ENCODE measurements around the gene ARSJ. TPM values are rescaled to one million over a fixed set of nuclear protein-coding genes. Genes with fewer than 3 reads are reported as not detected.
A peak's percentile ranks its signal among the peaks of the same experiment; 100 is the strongest.

ARSJ gene
- total RNA-seq, 1 experiment from 2014 or later: 50.7 TPM

GRCh38 chr4:113971706-113972360, 7.6 kb downstream of the ARSJ start:
- no peak for DNase-seq (ENCODE audit: unreplicated experiment)
- H3K4me1 Mint-ChIP-seq (ENCODE audit: insufficient read depth, unreplicated experiment): peaks cover 28% of the 10 kb centered on the region
- peaks cover 24% of the 10 kb centered on the region for H3K36me3 Mint-ChIP-seq (ENCODE audit: insufficient read depth, unreplicated experiment)
- peaks cover 20% of the 10 kb centered on the region for H3K9me3 Mint-ChIP-seq (ENCODE audit: unreplicated experiment)
- CTCF ChIA-PET: interaction anchor here (0.5 to 1.6 kb wide), 7 partner anchors 19 to 424 kb away, joined by 3 to 4 read pairs (median 3); no protein-coding TSS in a partner anchor
- POLR2A ChIA-PET: interaction anchor here (0.7 to 5.7 kb wide), 4 partner anchors 8 to 310 kb away, joined by 3 to 43 read pairs (median 4); partner anchors contain the start of gene ARSJ
- no peaks in the 10 kb centered on the region for H3K27me3 Mint-ChIP-seq (ENCODE audit: insufficient read depth, unreplicated experiment)
- H3K27ac Mint-ChIP-seq (ENCODE audit: low read depth, unreplicated experiment): no peak overlapping the region
- no TSS peak for BruUV-seq (replicated peaks)
- intact Hi-C loops (cut with micrococcal nuclease): no loop called here
- TF ChIP-seq, protein P1, sequence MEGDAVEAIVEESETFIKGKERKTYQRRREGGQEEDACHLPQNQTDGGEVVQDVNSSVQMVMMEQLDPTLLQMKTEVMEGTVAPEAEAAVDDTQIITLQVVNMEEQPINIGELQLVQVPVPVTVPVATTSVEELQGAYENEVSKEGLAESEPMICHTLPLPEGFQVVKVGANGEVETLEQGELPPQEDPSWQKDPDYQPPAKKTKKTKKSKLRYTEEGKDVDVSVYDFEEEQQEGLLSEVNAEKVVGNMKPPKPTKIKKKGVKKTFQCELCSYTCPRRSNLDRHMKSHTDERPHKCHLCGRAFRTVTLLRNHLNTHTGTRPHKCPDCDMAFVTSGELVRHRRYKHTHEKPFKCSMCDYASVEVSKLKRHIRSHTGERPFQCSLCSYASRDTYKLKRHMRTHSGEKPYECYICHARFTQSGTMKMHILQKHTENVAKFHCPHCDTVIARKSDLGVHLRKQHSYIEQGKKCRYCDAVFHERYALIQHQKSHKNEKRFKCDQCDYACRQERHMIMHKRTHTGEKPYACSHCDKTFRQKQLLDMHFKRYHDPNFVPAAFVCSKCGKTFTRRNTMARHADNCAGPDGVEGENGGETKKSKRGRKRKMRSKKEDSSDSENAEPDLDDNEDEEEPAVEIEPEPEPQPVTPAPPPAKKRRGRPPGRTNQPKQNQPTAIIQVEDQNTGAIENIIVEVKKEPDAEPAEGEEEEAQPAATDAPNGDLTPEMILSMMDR (IDR thresholded peaks at IDR 0.05; ENCODE audit: unreplicated experiment): no peak
- H3K4me3 Mint-ChIP-seq (ENCODE audit: unreplicated experiment): no peak overlapping the region

DNA sequence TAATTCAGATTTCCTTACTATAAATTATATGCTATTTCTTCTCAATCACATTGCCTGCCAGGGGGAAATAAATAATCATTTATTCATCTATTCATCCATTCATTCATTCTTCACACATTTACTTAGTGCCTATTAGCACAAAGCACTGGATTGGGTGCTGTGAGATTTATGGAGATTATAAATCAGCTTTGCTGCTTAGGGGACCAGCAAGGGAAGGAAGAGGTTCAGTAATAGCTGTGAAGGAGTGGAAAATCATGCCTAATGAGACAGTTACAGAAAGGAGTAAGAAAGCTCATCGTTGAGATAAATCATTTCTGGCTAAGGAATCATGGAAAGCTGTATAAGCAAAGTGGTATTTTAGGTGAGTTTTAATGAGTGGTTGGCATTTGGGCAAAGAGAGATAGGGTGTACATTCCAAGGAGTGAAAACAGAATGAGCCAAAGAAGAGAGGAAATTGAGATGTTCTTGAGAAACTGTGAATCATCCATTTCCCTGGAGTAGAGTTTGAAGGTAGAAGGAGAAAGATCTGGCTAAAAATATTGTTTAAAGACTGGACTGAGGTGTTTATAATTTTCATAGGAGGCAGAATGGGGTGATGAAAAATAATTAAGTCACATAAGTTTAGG, 9.6 kb downstream of the ARSJ start:
- peak; percentile 33 for DNase-seq (ENCODE audit: unreplicated experiment)
- Mint-ChIP-seq H3K27ac (ENCODE audit: low read depth, unreplicated experiment) (peak overlapping the region; percentile 33), H3K4me3 (ENCODE audit: unreplicated experiment) (no peak overlapping the region), H3K36me3 (ENCODE audit: insufficient read depth, unreplicated experiment) (peaks cover 26% of the 10 kb centered on the region), H3K27me3 (ENCODE audit: insufficient read depth, unreplicated experiment) (no peaks in the 10 kb centered on the region), H3K9me3 (ENCODE audit: unreplicated experiment) (peaks cover 20% of the 10 kb centered on the region), H3K4me1 (ENCODE audit: insufficient read depth, unreplicated experiment) (peaks cover 28% of the 10 kb centered on the region)
- BruUV-seq (replicated peaks): no TSS peak
- TF ChIP-seq, protein P1 (IDR thresholded peaks at IDR 0.05; ENCODE audit: unreplicated experiment): no peak
- CTCF ChIA-PET: interaction anchor here (0.6 to 1.5 kb wide), 4 partner anchors 10 to 292 kb away, joined by 3 to 7 read pairs (median 4); partner anchors contain the start of gene ARSJ
- POLR2A ChIA-PET: interaction anchor here (0.8 to 5.7 kb wide), 4 partner anchors 8 to 36 kb away, joined by 3 to 43 read pairs (median 7); partner anchors contain the start of gene ARSJ
- intact Hi-C loops (cut with micrococcal nuclease): no loop called here

DNA sequence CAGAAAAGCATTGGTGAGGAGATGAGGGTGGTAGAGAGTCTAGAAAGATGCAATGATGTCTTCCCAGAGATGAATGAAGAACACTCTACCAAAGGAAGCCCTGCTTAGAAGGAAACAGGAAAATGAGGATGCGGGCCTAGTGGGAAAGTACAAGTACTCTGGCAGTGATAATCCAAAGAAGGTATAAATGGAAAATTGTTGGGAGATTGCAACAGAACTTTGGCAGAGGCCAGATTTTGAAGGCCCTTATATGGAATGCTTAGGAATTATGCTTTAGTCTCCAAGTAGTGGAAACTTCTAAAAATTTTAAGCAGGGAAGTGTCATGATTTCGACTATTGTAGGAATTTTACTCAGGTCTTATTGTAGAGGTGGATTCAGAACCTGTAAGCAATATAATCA, 11.0 kb downstream of the ARSJ start:
- peaks cover 31% of the 10 kb centered on the region for H3K4me1 Mint-ChIP-seq (ENCODE audit: insufficient read depth, unreplicated experiment)
- CTCF ChIA-PET: no interaction called here
- H3K36me3 Mint-ChIP-seq (ENCODE audit: insufficient read depth, unreplicated experiment): peaks cover 15% of the 10 kb centered on the region
- H3K27me3 Mint-ChIP-seq (ENCODE audit: insufficient read depth, unreplicated experiment): no peaks in the 10 kb centered on the region
- no TSS peak for BruUV-seq (replicated peaks)
- H3K27ac Mint-ChIP-seq (ENCODE audit: low read depth, unreplicated experiment): peak overlapping the region; percentile 72
- H3K9me3 Mint-ChIP-seq (ENCODE audit: unreplicated experiment): peaks cover 16% of the 10 kb centered on the region
- POLR2A ChIA-PET: interaction anchor here (2.3 to 5.7 kb wide), 2 partner anchors 9 to 12 kb away, joined by 11 to 43 read pairs; partner anchors contain the start of gene ARSJ
- intact Hi-C loops (cut with micrococcal nuclease): no loop called here
- no peak for DNase-seq (ENCODE audit: unreplicated experiment)
- TF ChIP-seq, protein P1 (IDR thresholded peaks at IDR 0.05; ENCODE audit: unreplicated experiment): no peak
- no peak overlapping the region for H3K4me3 Mint-ChIP-seq (ENCODE audit: unreplicated experiment)

- intact Hi-C loops (cut with micrococcal nuclease): no loop called here
- H3K4me3 Mint-ChIP-seq (ENCODE audit: unreplicated experiment): no peak overlapping the region
- peaks cover 13% of the 10 kb centered on the region for H3K36me3 Mint-ChIP-seq (ENCODE audit: insufficient read depth, unreplicated experiment)
- H3K27me3 Mint-ChIP-seq (ENCODE audit: insufficient read depth, unreplicated experiment): no peaks in the 10 kb centered on the region
- no TSS peak for BruUV-seq (replicated peaks)
- H3K4me1 Mint-ChIP-seq (ENCODE audit: insufficient read depth, unreplicated experiment): peaks cover 28% of the 10 kb centered on the region
- DNase-seq (ENCODE audit: unreplicated experiment): no peak
- peaks cover 8% of the 10 kb centered on the region for H3K9me3 Mint-ChIP-seq (ENCODE audit: unreplicated experiment)
- POLR2A ChIA-PET: interaction anchor here (1.2 kb wide), 1 partner anchor 12 kb away, joined by 3 read pairs; the partner anchor contains the start of gene ARSJ
- TF ChIP-seq, protein P1 (IDR thresholded peaks at IDR 0.05; ENCODE audit: unreplicated experiment): no peak
- H3K27ac Mint-ChIP-seq (ENCODE audit: low read depth, unreplicated experiment): no peak overlapping the region
- CTCF ChIA-PET: interaction anchor here (0.7 to 2.0 kb wide), 3 partner anchors 10 to 264 kb away, joined by 3 to 5 read pairs (median 3); partner anchors contain the start of gene ARSJ
Measured at GRCh38 chr4:113967687-113968086, 11.8 kb downstream of the ARSJ start.
